Islet of Langerhans (tissue), 1 donor: ENCODE measurements around the gene ABT1.

Experiments used
- FAIRE-seq: peaks from one replicate; lab custom pipeline; 2011; peaks lifted over from hg19 to GRCh38; lab: Jason Lieb, UNC

Gene ABT1

GRCh38 chr6:26575494-26575939 lies 21.2 kb upstream of the ABT1 start:
- FAIRE-seq, result no peak

DNA sequence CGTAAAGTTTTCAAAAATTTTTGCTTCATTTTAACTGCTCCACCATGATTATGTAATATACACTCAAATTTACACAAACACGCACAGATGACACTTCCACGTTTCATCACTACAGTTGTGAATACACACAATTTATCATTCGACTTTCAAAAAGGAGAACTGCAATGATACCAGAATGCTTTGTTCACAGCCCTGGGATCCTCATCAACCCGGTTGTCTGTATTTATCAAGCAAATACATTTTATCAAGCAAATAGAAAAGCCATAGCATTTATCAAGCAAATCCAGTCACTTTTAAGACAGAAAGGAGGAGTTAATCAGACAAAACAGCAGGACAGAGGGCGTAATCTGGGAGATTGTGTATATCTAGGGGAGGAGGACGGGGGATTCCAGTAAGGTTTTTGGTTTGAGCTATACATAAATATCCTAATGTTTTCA lies 20.3 kb upstream of the ABT1 start:
- no peak for FAIRE-seq

DNA sequence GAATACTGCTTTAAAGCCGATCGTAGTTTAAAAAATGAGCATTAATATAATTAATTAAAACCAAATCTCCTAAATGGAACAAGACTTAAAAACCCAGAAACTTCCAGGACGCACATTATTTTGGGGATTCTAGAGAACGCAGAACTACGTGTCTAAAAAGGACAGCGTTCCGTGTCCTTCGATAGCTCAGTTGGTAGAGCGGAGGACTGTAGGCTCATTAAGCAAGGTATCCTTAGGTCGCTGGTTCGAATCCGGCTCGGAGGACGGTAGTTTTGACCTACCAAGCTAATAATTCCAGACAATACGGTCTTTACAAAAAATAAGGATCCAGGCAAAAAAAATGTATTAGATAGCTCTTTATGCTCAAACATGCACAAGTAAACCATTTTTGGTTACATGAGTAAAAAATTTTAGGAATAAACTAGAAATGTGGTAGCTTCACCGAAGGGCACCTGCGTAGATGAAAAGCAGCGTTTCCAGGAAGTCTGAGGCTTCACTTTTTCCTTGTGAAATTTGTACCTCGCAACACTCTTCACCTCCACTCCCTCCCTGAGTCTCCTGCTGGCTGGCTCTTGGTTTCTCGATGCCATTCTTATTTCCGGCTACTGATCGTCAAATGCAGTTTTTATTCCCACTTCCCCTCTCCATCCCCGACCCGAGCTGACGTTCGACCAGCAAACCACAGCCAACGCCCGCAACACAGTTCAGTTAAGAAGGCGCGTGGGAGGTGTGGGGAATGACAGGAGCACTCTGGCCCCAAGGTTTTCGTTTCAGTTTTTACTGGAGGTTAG lies 19.6 kb upstream of the ABT1 start:
- no peak for FAIRE-seq

GRCh38 chr6:26577720-26578072 lies 19.1 kb upstream of the ABT1 start:
- FAIRE-seq, result no peak

DNA sequence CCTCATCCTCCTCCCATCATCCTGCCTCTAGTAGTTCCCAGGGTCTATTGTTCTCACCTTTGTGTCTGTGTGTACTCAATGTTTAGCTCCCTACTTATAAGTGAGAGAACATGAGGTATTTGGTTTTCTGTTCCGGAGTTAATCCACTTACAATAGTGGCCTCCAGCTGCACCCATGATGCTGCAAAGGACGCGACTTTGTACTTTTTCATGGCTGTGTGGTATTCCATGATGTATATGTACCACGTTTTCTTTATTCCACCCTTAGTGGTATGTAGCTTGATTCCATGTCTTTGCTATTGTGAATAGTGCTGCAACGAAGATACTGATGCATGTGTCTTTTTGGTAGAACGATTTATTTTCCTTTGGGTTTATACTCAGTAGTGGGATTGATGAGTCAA lies 18.5 kb upstream of the ABT1 start:
- no peak for FAIRE-seq

DNA sequence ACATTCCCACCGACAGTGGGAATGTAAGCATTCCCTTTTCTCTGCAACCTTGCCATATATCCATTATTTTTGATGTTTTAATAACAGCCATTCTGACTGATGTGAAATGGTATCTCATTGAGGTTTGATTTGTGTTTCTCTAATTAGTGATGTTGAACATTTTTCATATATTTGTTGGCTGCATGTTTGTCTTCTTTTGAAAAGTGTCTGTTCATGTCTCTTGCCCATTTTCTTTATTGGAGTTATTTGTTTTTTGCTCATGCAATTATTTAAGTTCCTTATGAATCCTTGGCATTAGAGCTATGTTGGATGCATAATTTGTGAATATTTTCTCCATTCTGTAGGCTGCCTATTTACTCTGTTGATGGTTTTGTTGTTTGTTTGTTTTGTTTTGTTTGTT lies 18.0 kb upstream of the ABT1 start:
- FAIRE-seq, result no peak

GRCh38 chr6:26581164-26581915 lies 15.4 kb upstream of the ABT1 start:
- FAIRE-seq, result no peak

DNA sequence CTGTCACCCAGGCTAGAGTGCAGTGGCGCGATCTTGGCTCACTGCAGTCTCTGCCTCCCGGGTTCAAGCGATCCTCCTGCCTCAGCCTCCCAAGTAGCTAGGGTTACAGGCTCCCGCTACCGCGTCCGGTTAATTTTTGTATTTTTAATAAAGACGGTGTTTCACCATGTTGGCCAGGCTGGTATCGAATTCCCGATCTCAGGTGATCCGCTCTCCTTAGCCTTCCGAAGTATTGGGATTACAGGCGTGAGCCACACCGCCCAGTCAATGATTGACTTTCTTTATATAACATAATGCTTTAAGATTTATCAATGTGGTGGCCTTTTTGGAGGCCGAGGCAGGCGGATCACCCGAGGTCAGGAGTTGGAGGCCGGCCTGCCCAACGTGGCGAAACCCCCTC lies 7.8 kb upstream of the ABT1 start:
- no peak for FAIRE-seq

DNA sequence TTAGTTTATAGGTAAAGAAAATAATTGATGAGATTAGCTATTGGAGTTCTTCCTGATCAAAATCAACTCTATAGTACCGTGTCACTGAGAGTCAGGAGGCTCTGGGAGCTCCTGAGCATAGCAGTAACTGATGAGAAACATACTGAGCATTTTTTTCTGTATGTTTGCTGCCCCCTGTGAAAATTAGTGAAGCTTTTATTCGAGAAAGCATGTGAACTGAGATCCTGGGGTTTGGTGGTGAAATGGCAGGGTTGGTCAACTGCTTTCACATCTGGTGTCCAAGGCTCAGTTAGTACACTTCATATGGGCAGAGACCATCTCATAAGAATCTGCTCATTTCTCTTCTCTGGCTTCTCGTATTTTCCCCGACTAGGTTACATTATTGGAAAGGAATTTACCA lies 4.1 kb upstream of the ABT1 start:
- no peak for FAIRE-seq

- FAIRE-seq, result no peak
Observed at GRCh38 chr6:26593278-26594130, 3.2 kb upstream of the ABT1 start.

- no peak for FAIRE-seq
Observed at GRCh38 chr6:26594131-26594498, 2.6 kb upstream of the ABT1 start.

GRCh38 chr6:26594730-26595632 lies 1.8 kb upstream of the ABT1 start:
- FAIRE-seq, result no peak

DNA sequence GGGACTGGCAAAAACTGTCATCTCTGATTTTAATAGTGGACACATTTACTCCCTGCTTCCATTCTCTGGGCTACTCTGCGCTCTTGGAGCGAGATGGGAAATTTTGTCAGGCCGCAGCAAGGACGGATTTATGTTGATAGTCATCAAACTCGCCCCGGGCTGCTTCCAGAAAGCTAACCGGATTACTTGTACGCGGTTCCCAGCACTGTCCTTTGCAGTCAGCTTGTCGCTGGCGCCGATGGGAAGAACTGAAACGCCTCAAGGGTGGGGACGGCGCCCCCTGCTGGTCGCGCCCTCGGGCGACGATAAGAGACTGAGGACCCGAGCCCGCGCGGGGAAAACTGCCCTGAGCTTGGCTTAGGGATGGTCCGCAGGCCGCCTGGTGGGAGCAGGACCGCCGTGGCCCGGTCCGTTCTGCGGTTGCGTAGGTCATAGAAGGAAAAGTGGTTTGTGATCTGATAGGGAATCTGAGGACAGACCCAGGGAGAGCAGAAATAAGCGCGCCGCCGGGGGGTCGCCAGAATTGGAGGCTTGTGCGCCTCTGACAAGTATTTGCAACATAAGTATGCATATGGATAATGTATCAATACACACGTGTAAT lies 984 bp upstream of the ABT1 start:
- no peak for FAIRE-seq

GRCh38 chr6:26597389-26597766 lies 625 bp downstream of the ABT1 start:
- no peak for FAIRE-seq

GRCh38 chr6:26597821-26598220 lies 1.1 kb downstream of the ABT1 start:
- no peak for FAIRE-seq

DNA sequence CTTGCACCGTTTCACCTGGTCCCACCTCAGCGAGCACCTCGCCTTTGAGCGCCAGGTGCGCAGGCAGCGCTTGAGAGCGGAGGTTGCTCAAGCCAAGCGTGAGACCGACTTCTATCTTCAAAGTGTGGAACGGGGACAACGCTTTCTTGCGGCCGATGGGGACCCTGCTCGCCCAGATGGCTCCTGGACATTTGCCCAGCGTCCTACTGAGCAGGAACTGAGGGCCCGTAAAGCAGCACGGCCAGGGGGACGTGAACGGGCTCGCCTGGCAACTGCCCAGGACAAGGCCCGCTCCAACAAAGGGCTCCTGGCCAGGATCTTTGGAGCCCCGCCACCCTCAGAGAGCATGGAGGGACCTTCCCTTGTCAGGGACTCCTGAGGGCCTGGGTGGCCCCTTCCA lies 1.5 kb downstream of the ABT1 start:
- no peak for FAIRE-seq

- no peak for FAIRE-seq
Observed at GRCh38 chr6:26599134-26599533, 2.4 kb downstream of the ABT1 start.

DNA sequence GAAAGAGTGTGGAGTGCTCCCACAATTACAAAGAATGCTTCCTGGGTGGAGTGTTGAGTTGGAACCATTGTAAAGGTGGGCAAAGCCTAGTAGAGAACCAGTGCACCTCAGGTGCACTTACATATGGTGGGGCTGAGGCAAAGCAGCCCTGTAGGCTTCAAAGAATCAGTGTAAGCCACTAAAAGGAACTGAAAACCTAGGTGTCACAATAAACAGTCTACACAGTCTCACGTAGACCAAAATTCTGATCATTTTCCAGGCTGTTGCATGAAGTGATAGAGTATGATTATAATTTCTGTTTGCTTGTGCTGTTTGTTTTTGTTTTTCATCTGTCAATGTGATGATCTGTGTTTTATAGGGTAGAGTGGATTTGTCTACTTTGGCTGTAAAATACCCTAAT lies 2.8 kb downstream of the ABT1 start:
- FAIRE-seq, result no peak

DNA sequence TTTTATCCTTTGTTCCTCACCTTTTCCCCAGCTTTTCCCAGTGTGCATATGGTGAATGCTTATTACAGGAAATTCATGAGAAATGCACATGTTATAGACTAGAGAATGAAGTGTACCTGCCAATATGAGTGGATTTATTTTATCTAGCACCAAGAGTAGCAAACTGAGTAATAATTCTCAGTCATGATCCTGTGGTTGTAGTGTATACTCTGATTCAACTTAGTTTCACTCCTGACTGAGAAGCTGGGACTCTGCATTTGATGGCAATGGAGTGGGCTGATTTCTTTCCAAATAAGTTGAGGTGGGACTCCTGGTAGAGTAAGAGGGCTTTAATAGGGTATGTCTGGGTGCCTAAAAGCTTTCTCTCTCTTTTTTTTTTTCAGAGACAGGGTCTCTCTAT lies 4.0 kb downstream of the ABT1 start:
- no peak for FAIRE-seq

DNA sequence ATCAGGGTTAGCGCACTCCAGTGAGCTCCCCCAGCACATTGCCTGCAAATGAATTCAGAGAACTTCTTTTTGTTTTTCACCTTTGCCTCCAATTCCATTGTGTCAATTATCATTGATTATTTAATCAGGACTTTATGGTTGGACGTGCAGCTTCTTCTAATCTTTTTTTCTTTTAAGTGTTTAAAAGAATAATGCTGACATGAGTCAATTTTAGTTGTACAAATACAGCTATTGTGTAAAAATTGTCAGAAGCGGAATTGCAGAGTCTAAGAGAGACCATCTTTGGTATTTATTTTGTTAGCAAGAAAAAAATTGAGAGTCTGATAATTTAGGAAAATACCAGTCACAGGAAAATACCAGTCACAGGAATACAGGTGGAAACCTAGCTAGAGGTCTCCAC lies 5.5 kb downstream of the ABT1 start:
- no peak for FAIRE-seq

DNA sequence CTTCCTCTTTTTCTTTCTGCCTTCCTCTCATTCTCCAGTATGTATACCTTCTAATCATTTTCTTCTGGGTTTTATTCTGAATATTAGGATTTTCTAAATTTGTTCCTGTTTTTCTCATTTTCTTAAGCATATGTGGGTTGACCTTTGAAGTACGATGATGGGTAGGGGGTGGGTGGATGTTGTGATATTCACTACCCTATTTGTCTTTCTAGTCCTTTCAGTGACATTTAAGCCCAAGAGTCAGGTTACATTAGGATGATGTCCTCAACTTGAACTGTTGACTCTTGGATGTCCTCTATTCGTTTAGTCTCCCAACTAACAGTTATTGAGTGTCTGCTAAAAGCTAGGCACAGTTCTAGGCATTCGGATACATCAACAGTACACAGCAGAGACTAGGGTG lies 7.3 kb downstream of the ABT1 start:
- FAIRE-seq, result no peak

DNA sequence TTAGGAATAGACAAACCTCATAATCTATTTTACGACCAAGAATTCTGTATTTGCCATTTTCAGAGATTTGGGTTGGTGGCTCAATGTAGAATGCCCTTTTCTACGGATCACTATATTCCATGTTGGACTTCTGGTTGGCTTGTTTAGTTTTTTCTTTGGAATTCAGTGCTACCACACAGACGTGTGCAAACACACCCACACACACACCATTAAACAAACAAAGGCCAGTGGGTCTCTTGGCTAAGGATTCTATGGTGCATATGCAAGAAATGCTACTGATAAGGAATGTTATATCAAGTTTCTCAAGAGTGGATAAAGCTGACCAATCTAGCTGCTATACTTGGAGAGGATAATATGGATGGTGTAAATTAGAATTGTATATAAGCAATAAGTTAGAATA lies 8.0 kb downstream of the ABT1 start:
- FAIRE-seq, result no peak
